H1 (cell line): ENCODE measurements around the gene DHX32. TPM values are rescaled to one million over a fixed set of nuclear protein-coding genes. Genes with fewer than 3 reads are reported as not detected.

ENCODE experiments used
- ASH2L ChIP-seq: fragments of 200-600, 300-600 bp; sonication (generic); IDR thresholded peaks from one replicate; pipeline ENCODE4 v1.7.1; 2017; ENCODE audit warnings: low read length
- SP1 ChIP-seq: IDR thresholded peaks from 2 replicates; pipeline ENCODE4 v1.6.1; 2011; ENCODE audit warnings: low read depth, low read length
- TCF12 ChIP-seq: IDR thresholded peaks from 2 replicates; pipeline ENCODE4 v1.6.1; 2011; ENCODE audit warnings: low read depth, mild to moderate bottlenecking, low read length
- polyA plus RNA-seq, 7 experiments: library from polyadenylated mRNA; depleted of rRNA in 3 of 7; stranded (reverse) in 5 of 7; unstranded in 2 of 7; fragments of >200 nt in 5 of 7; fragments of 200-250 nt in 2 of 7; gene quantifications; 1 replicate in 5 of 7; 2 replicates in 1 of 7; 4 replicates in 1 of 7; pipeline versions ENCODE4 v1.2.1 to v1.2.3, GENCODE V29; 2011 to 2013; ENCODE audit warnings: missing spikeins in 2 of 7, mixed read lengths in 2 of 7
- total RNA-seq: library from RNA; stranded (reverse); fragmentation: NEBNext Ultra II Directional; extraction: Animal tissue kit (Norgen Biotek cat#: 25700); gene quantifications from 2 replicates; pipeline ENCODE4 v1.2.1, GENCODE V29; 2021
- TF ChIP-seq, protein P1 (sequence below): fragments of 300-600 bp; sonication (generic); IDR thresholded peaks from 2 replicates; pipeline ENCODE4 v1.7.1; 2012; ENCODE audit warnings: low read length, moderate library complexity, mild to moderate bottlenecking, inconsistent platforms; ENCODE audit not compliant: insufficient replicate concordance

The DHX32 gene
- total and polyA plus RNA-seq, 2 of the 8 experiments (the other 6 are each of a cell fraction or from before 2014, with no cell fraction given) = 12.4 to 15.8 TPM

GRCh38 chr10:125848857-125849256 lies 32.2 kb downstream of the DHX32 start (continued):
- TF ChIP-seq, protein P1, sequence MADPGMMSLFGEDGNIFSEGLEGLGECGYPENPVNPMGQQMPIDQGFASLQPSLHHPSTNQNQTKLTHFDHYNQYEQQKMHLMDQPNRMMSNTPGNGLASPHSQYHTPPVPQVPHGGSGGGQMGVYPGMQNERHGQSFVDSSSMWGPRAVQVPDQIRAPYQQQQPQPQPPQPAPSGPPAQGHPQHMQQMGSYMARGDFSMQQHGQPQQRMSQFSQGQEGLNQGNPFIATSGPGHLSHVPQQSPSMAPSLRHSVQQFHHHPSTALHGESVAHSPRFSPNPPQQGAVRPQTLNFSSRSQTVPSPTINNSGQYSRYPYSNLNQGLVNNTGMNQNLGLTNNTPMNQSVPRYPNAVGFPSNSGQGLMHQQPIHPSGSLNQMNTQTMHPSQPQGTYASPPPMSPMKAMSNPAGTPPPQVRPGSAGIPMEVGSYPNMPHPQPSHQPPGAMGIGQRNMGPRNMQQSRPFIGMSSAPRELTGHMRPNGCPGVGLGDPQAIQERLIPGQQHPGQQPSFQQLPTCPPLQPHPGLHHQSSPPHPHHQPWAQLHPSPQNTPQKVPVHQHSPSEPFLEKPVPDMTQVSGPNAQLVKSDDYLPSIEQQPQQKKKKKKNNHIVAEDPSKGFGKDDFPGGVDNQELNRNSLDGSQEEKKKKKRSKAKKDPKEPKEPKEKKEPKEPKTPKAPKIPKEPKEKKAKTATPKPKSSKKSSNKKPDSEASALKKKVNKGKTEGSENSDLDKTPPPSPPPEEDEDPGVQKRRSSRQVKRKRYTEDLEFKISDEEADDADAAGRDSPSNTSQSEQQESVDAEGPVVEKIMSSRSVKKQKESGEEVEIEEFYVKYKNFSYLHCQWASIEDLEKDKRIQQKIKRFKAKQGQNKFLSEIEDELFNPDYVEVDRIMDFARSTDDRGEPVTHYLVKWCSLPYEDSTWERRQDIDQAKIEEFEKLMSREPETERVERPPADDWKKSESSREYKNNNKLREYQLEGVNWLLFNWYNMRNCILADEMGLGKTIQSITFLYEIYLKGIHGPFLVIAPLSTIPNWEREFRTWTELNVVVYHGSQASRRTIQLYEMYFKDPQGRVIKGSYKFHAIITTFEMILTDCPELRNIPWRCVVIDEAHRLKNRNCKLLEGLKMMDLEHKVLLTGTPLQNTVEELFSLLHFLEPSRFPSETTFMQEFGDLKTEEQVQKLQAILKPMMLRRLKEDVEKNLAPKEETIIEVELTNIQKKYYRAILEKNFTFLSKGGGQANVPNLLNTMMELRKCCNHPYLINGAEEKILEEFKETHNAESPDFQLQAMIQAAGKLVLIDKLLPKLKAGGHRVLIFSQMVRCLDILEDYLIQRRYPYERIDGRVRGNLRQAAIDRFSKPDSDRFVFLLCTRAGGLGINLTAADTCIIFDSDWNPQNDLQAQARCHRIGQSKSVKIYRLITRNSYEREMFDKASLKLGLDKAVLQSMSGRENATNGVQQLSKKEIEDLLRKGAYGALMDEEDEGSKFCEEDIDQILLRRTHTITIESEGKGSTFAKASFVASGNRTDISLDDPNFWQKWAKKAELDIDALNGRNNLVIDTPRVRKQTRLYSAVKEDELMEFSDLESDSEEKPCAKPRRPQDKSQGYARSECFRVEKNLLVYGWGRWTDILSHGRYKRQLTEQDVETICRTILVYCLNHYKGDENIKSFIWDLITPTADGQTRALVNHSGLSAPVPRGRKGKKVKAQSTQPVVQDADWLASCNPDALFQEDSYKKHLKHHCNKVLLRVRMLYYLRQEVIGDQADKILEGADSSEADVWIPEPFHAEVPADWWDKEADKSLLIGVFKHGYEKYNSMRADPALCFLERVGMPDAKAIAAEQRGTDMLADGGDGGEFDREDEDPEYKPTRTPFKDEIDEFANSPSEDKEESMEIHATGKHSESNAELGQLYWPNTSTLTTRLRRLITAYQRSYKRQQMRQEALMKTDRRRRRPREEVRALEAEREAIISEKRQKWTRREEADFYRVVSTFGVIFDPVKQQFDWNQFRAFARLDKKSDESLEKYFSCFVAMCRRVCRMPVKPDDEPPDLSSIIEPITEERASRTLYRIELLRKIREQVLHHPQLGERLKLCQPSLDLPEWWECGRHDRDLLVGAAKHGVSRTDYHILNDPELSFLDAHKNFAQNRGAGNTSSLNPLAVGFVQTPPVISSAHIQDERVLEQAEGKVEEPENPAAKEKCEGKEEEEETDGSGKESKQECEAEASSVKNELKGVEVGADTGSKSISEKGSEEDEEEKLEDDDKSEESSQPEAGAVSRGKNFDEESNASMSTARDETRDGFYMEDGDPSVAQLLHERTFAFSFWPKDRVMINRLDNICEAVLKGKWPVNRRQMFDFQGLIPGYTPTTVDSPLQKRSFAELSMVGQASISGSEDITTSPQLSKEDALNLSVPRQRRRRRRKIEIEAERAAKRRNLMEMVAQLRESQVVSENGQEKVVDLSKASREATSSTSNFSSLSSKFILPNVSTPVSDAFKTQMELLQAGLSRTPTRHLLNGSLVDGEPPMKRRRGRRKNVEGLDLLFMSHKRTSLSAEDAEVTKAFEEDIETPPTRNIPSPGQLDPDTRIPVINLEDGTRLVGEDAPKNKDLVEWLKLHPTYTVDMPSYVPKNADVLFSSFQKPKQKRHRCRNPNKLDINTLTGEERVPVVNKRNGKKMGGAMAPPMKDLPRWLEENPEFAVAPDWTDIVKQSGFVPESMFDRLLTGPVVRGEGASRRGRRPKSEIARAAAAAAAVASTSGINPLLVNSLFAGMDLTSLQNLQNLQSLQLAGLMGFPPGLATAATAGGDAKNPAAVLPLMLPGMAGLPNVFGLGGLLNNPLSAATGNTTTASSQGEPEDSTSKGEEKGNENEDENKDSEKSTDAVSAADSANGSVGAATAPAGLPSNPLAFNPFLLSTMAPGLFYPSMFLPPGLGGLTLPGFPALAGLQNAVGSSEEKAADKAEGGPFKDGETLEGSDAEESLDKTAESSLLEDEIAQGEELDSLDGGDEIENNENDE = no peak
- no peak for TF ChIP-seq ASH2L
- TF ChIP-seq SP1 = no peak
- no peak for TF ChIP-seq TCF12
- TF ChIP-seq, all 59 proteins: peak for 0
